Left renal pelvis (tissue), 4 donors: ENCODE measurements around the gene ZG16. TPM values are rescaled to one million over a fixed set of nuclear protein-coding genes. Genes with fewer than 3 reads are reported as not detected.

Experiments
- DNase-seq, 4 donors: peaks; one replicate each; pipeline ENCODE4 v3.0.0-alpha.2; 2013; ENCODE audit warnings: low read depth in 4 of 4, low spot score in 3 of 4
- polyA plus RNA-seq, 4 donors: library from polyadenylated mRNA; unstranded; fragments of 120-200 nt; gene quantifications; one replicate each; pipeline ENCODE4 v1.2.1, GENCODE V29; 2013; ENCODE audit not compliant: insufficient read length in 4 of 4

ZG16 gene
- polyA plus RNA-seq, 4 donors = 0.05 TPM; not detected in 3

GRCh38 chr16:29819506-29819905, 41.5 kb downstream of the ZG16 start:
- no peak for DNase-seq

GRCh38 chr16:29820271-29820701, 42.2 kb downstream of the ZG16 start, which contains the start of gene MVP:
TSS of gene MVP (plus strand) at chr16:29820462. CDS start at chr16:29830550, 10,088 bp downstream.
- DNase-seq = no peak

- DNase-seq = no peak
These were observed 42.9 kb downstream of the ZG16 start for GRCh38 chr16:29820730-29821642.

GRCh38 chr16:29821643-29822115, 43.6 kb downstream of the ZG16 start:
- DNase-seq = no peak

- no peak for DNase-seq
These were observed 46.6 kb downstream of the ZG16 start for GRCh38 chr16:29824589-29825144.

GRCh38 chr16:29825145-29826044, 47.3 kb downstream of the ZG16 start:
- DNase-seq = no peak

GRCh38 chr16:29826342-29826695, 48.3 kb downstream of the ZG16 start:
- no peak for DNase-seq

- DNase-seq = no peak
These were observed 52.7 kb downstream of the ZG16 start for GRCh38 chr16:29830774-29831173.

- no peak for DNase-seq
These were observed 53.4 kb downstream of the ZG16 start for GRCh38 chr16:29831490-29831889.

Other genes starting within 250 kb of the ZG16 start
- 1 to 10 TPM; 2.0 to 3.4 (median 2.4) TPM for gene SPN, start 115.0 kb upstream of the ZG16 start, polyA plus RNA-seq
- gene QPRT, start 99.1 kb upstream of the ZG16 start, polyA plus RNA-seq = 100 to 1,000 TPM in 3 of 4 donors, 10 to 100 TPM in 1; 89.1 to 190 (median 133) TPM
- gene C16orf54, start 32.3 kb upstream of the ZG16 start, polyA plus RNA-seq = under 1 TPM; 0.16 to 0.42 (median 0.26) TPM
- 10 to 100 TPM; 49.6 to 76.4 (median 67.0) TPM for gene KIF22, start 12.5 kb downstream of the ZG16 start, polyA plus RNA-seq
- 100 to 1,000 TPM; 267 to 339 (median 293) TPM for gene MAZ, start 28.3 kb downstream of the ZG16 start, polyA plus RNA-seq
- gene PRRT2, start 33.9 kb downstream of the ZG16 start, polyA plus RNA-seq = 10 to 100 TPM; 12.5 to 29.4 (median 20.6) TPM
- 10 to 100 TPM; 30.7 to 47.7 (median 37.8) TPM for gene PAGR1, start 37.9 kb downstream of the ZG16 start, polyA plus RNA-seq
- 10 to 100 TPM; 18.5 to 22.5 (median 18.9) TPM for gene MVP, start 42.2 kb downstream of the ZG16 start, polyA plus RNA-seq
- gene CDIPT, start 85.0 kb downstream of the ZG16 start, polyA plus RNA-seq = 100 to 1,000 TPM in 1 of 4 donors, 10 to 100 TPM in 3; 79.6 to 114 (median 96.8) TPM
- gene SEZ6L2, start 121.3 kb downstream of the ZG16 start, polyA plus RNA-seq = 10 to 100 TPM in 3 of 4 donors, 1 to 10 TPM in 1; 9.5 to 11.8 (median 10.9) TPM
- 1 to 10 TPM in 1 of 4 donors, under 1 TPM in 3; 0.34 to 1.0 (median 0.73) TPM for gene ASPHD1, start 122.2 kb downstream of the ZG16 start, polyA plus RNA-seq
- 10 to 100 TPM; 10.6 to 30.3 (median 14.7) TPM for gene KCTD13, start 148.0 kb downstream of the ZG16 start, polyA plus RNA-seq
- 100 to 1,000 TPM in 3 of 4 donors, 10 to 100 TPM in 1; 72.3 to 126 (median 103) TPM for gene TMEM219, start 183.8 kb downstream of the ZG16 start, polyA plus RNA-seq
- gene TAOK2, start 195.6 kb downstream of the ZG16 start, polyA plus RNA-seq = 10 to 100 TPM; 33.2 to 59.3 (median 39.4) TPM
- gene HIRIP3, start 217.4 kb downstream of the ZG16 start, polyA plus RNA-seq = 10 to 100 TPM; 12.3 to 21.6 (median 15.9) TPM
- gene INO80E, start 218.0 kb downstream of the ZG16 start, polyA plus RNA-seq = 10 to 100 TPM; 37.1 to 65.6 (median 41.8) TPM
- gene DOC2A, start 232.8 kb downstream of the ZG16 start, polyA plus RNA-seq = 1 to 10 TPM; 1.7 to 3.2 (median 2.6) TPM
- gene C16orf92, start 244.9 kb downstream of the ZG16 start, polyA plus RNA-seq = not detected